ENCODE results near the gene MOCS1. TPM values are rescaled to one million over a fixed set of nuclear protein-coding genes. Genes with fewer than 3 reads are reported as not detected.

MOCS1 gene
- total and polyA plus RNA-seq, 4 donors = 6.7 to 36.2 (median 29.2) TPM

GRCh38 chr6:39942903-39943580 lies 8.8 kb upstream of the MOCS1 start (continued):
- TF ChIP-seq GABPA (IDR thresholded peaks at IDR 0.05 in 1 of 2, conservative IDR thresholded peaks at IDR 0.05 in 1 of 2) = no peak
- no peak for TF ChIP-seq JUND (IDR thresholded peaks at IDR 0.05)
- no peak for TF ChIP-seq RXRA (IDR thresholded peaks at IDR 0.05)
- no peak for TF ChIP-seq FOXA2 (IDR thresholded peaks at IDR 0.05)
- TF ChIP-seq TAF1 (conservative IDR thresholded peaks at IDR 0.05) = no peak
- no peak for TF ChIP-seq MAX (IDR thresholded peaks at IDR 0.05)
- no peak for TF ChIP-seq ATF3 (IDR thresholded peaks at IDR 0.05)

- no peak for TF ChIP-seq FOXA2 (IDR thresholded peaks at IDR 0.05)
- TF ChIP-seq CTCF (IDR thresholded peaks at IDR 0.05; ENCODE audit: low read depth, low read length, missing input control) = no peak
- TF ChIP-seq GABPA (IDR thresholded peaks at IDR 0.05 in 1 of 2, conservative IDR thresholded peaks at IDR 0.05 in 1 of 2) = no peak
- no peak for TF ChIP-seq FOXA1 (IDR thresholded peaks at IDR 0.05)
- TF ChIP-seq JUND (IDR thresholded peaks at IDR 0.05) = no peak
- no peak for TF ChIP-seq EGR1 (IDR thresholded peaks at IDR 0.05; ENCODE audit: low read depth in 2 of 2)
- no peaks in the 10 kb centered on the region for H3K9me3 ChIP-seq (ENCODE audit: control insufficient read depth in 4 of 4, low read length in 3 of 4)
- H3K27me3 ChIP-seq (ENCODE audit: control insufficient read depth in 4 of 4, insufficient read depth in 4 of 4, low read length in 3 of 4) = no peaks in the 10 kb centered on the region
- peaks cover 2 to 24% (median 15%) of the 10 kb centered on the region in 4 donors for H3K4me1 ChIP-seq (ENCODE audit: control insufficient read depth in 4 of 4, insufficient read depth in 4 of 4, low read length in 3 of 4)
- WGBS = 94% methylated on average over 4 of the region's 4 CpGs
- H3K4me3 ChIP-seq (ENCODE audit: low read depth in 1 of 3, low read length in 3 of 3) = no peak overlapping the region
- H3K9ac ChIP-seq (ENCODE audit: low read depth in 1 of 2, low read length in 2 of 2) = no peak overlapping the region
- DNase-seq (ENCODE audit: low spot score) = no peak
- no peaks in the 10 kb centered on the region for H3K36me3 ChIP-seq (ENCODE audit: control insufficient read depth in 4 of 4, insufficient read depth in 3 of 4, low read depth in 1 of 4, low read length in 3 of 4)
- H3K27ac ChIP-seq (ENCODE audit: low read depth in 1 of 2, low read length in 2 of 2) = no peak overlapping the region
These were observed 7.6 kb upstream of the MOCS1 start for GRCh38 chr6:39941820-39942219.

- 96% methylated on average over 6 of the region's 6 CpGs for WGBS
- Histone ChIP-seq H3K27ac (ENCODE audit: low read depth in 1 of 2, low read length in 2 of 2) (no peak overlapping the region), H3K36me3 (ENCODE audit: control insufficient read depth in 4 of 4, insufficient read depth in 3 of 4, low read depth in 1 of 4, low read length in 3 of 4) (no peaks in the 10 kb centered on the region), H3K9me3 (ENCODE audit: control insufficient read depth in 4 of 4, low read length in 3 of 4) (no peaks in the 10 kb centered on the region), H3K9ac (ENCODE audit: low read depth in 1 of 2, low read length in 2 of 2) (no peak overlapping the region), H3K4me1 (ENCODE audit: control insufficient read depth in 4 of 4, insufficient read depth in 4 of 4, low read length in 3 of 4) (peaks cover 2 to 24% (median 15%) of the 10 kb centered on the region in 4 donors), H3K4me3 (ENCODE audit: low read depth in 1 of 3, low read length in 3 of 3) (no peak overlapping the region), H3K27me3 (ENCODE audit: control insufficient read depth in 4 of 4, insufficient read depth in 4 of 4, low read length in 3 of 4) (no peaks in the 10 kb centered on the region)
- no peak for DNase-seq (ENCODE audit: low spot score)
- TF ChIP-seq CTCF (IDR thresholded peaks at IDR 0.05; ENCODE audit: low read depth, low read length, missing input control) = no peak
- no peak for TF ChIP-seq FOXA1 (IDR thresholded peaks at IDR 0.05)
- TF ChIP-seq GABPA (IDR thresholded peaks at IDR 0.05 in 1 of 2, conservative IDR thresholded peaks at IDR 0.05 in 1 of 2) = no peak
- TF ChIP-seq JUND (IDR thresholded peaks at IDR 0.05) = no peak
- TF ChIP-seq MAX (IDR thresholded peaks at IDR 0.05) = no peak
- TF ChIP-seq ZBTB33 (IDR thresholded peaks at IDR 0.05) = no peak
These were observed 6.9 kb upstream of the MOCS1 start for GRCh38 chr6:39941138-39941537.

All from liver (tissue), 9 donors.